ENCODE results near the gene PLXNA4.

- TF ChIP-seq CTCF (IDR thresholded peaks at IDR 0.05) (no peak), EZH2 (IDR thresholded peaks at IDR 0.05; ENCODE audit: borderline replicate concordance, insufficient read depth, low read depth, low read length, poor library complexity, severe bottlenecking) (no peak)
Measured at GRCh38 chr7:132226957-132227290, 349.3 kb downstream of the PLXNA4 start.

All from B cell (primary cell).